HTERT RPE-1 (cell line): ENCODE results near the gene GCSAM.
"Not testable (repeated sequence)": the region's sequence is repeated elsewhere in the genome, so short reads cannot be mapped to it uniquely, and the experiment has no call there.

Experiments
- in situ Hi-C: fragments of 300-500 bp; cut with MboI; formaldehyde crosslinking; loops from 4 replicates; pipeline ENCODE4 v1.14.3; 2020; ENCODE audit warnings: low sequenced_read_pairs

GCSAM gene

DNA sequence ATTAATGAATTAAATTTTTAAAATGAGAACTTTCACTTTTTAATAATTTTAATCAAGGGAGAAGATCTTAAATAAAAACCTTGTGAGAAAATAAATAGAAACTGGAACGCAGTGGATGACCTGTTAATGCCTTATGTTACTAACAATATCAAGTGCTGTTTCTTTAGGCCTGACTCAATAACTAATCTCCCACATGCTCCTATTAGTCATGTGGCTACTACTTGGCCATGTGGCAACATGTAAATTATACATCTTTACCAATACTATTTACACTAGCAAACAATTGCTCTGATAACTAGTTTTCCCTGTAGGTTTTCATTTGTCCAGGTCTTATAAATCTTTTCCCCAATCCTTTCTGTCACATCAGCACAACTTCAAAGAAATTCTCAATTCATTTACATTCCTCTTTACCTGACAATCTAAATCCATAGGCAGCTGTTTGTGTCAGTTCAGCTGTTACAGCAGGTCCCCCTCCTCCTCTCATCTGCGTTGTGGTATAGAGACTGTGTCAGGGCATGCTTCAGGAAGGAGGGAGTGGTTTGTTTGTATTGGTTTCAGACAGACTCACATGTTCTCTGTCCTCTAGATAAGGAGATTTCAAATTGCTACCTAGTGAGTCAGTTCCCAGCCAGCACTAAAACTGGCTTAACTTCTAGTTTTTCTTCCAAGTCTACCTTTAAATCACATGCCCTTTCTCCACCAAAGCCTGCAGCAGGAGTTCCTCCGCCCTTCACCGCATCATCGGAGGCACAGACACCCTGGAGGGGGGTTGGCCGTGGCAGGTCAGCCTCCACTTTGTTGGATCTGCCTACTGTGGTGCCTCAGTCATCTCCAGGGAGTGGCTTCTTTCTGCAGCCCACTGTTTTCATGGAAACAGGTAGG is 58.2 kb downstream of the GCSAM start:
- in situ Hi-C loops: no loop called here

DNA sequence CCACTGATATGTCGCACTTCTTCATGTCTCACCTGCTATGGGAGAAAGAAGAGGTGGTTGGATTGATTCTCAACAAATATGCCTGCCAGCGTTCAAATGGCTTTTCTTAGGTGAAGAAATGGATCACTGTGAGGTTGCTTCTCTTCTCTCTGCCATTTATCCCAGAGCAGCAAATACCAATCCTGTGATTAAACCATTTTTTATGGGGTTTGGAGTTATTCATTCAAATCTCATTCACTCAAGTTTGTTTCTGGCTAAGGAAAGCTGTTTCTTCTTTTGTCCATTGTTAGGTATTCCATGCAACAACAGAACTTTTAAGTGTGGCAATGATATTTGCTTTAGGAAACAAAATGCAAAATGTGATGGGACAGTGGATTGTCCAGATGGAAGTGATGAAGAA is 59.0 kb downstream of the GCSAM start:
- in situ Hi-C loops: no loop called here

DNA sequence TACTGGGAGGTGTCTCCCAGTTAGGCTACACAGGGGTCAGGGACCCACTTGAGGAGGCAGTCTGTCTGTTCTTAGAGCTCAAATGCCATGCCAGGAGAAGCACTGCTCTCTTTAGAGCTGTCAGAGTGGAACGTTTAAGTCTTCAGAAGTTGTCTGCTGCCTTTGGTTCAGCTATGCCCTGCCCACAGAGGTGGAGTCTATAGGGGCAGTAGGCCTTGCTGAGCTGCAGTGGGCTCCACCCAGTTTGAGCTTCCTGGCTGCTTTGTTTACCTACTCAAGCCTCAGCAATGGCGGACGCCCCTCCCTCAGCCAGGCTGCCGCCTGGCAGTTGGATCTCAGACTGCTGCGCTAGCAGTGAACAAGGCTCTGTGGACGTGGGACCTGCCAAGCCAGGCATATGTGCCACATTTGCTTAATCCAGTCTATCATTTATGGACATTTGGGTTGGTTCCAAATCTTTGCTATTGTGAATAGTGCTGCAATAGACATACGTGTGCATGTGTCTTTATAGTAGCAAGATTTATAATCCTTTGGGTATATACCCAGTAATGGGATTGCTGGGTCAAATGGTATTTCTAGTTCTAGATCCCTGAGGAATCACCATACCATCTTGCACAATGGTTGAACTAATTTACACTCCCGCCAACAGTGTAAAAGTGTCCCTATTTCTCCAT is 60.5 kb downstream of the GCSAM start:
- in situ Hi-C loops: not testable (repeated sequence)
